H1 (cell line): Measurements from ENCODE around the gene ZSCAN5A.

ENCODE experiments used
- ATF2 ChIP-seq: IDR thresholded peaks from 2 replicates; pipeline ENCODE4 v1.6.1; 2012; ENCODE audit warnings: low read length, inconsistent platforms
- CTCF ChIP-seq, 3 experiments: IDR thresholded peaks; 1 replicate in 2 of 3; 2 replicates in 1 of 3; pipeline versions ENCODE4 v1.5.1 to v1.6.1; 2011; ENCODE audit warnings: low read length in 3 of 3, mild to moderate bottlenecking in 3 of 3, inconsistent platforms in 2 of 3, low read depth in 1 of 3, moderate library complexity in 1 of 3; ENCODE audit not compliant: insufficient read depth in 1 of 3; ENCODE audit errors: control extremely low read depth in 1 of 3
- EGR1 ChIP-seq: IDR thresholded peaks from 2 replicates; pipeline ENCODE4 v1.6.1; 2011; ENCODE audit warnings: low read depth, low read length, borderline replicate concordance
- EP300 ChIP-seq, 2 experiments: IDR thresholded peaks; 1 replicate in 1 of 2; 2 replicates in 1 of 2; pipeline ENCODE4 v1.6.1; 2011 to 2012; ENCODE audit warnings: low read depth in 2 of 2, low read length in 2 of 2, mild to moderate bottlenecking in 2 of 2, borderline replicate concordance in 1 of 2, inconsistent platforms in 1 of 2, moderate library complexity in 1 of 2
- EZH2 ChIP-seq: fragments of 200-600 bp; sonication (generic); IDR thresholded peaks from 2 replicates; pipeline ENCODE4 v1.7.1; 2012; ENCODE audit warnings: low read depth, mild to moderate bottlenecking, moderate library complexity, low read length, inconsistent platforms; ENCODE audit not compliant: severe bottlenecking
- HDAC2 ChIP-seq, 2 experiments: fragments of 300-600 bp in 1 of 2; sonication (generic) in 1 of 2; IDR thresholded peaks; 2 replicates each; pipeline ENCODE4 v1.6.1; 2011 to 2012; ENCODE audit warnings: low read depth in 2 of 2, low read length in 2 of 2, mild to moderate bottlenecking in 2 of 2, moderate library complexity in 2 of 2, borderline replicate concordance in 1 of 2, inconsistent platforms in 1 of 2
- MAX ChIP-seq: IDR thresholded peaks from 2 replicates; pipeline ENCODE4 v1.6.1; 2012; ENCODE audit warnings: inconsistent platforms
- NRF1 ChIP-seq: IDR thresholded peaks from 2 replicates; pipeline ENCODE4 v1.6.1; 2011; ENCODE audit warnings: mild to moderate bottlenecking, low read depth, low read length, improper control_type of control experiment
- PHF8 ChIP-seq: fragments of 200-600 bp; sonication (generic); conservative IDR thresholded peaks from 2 replicates; pipeline ENCODE4 v1.7.1; 2012; ENCODE audit warnings: low read depth, mild to moderate bottlenecking, inconsistent platforms, low read length, moderate library complexity
- POLR2A ChIP-seq, 2 experiments: IDR thresholded peaks; 1 replicate in 1 of 2; 2 replicates in 1 of 2; pipeline ENCODE4 v1.6.1; 2011; ENCODE audit warnings: low read depth in 2 of 2, low read length in 2 of 2, mild to moderate bottlenecking in 2 of 2; ENCODE audit errors: control extremely low read depth in 1 of 2
- POLR2AphosphoS5 ChIP-seq: IDR thresholded peaks from 2 replicates; pipeline ENCODE4 v1.6.1; 2011; ENCODE audit warnings: low read depth, low read length
- RFX5 ChIP-seq: IDR thresholded peaks from 2 replicates; pipeline ENCODE4 v1.6.1; 2011; ENCODE audit warnings: low read depth, low read length, improper control_type of control experiment, borderline replicate concordance
- SUZ12 ChIP-seq: fragments of 200-600 bp; sonication (generic); IDR thresholded peaks from 2 replicates; pipeline ENCODE4 v1.6.1; 2012; ENCODE audit warnings: mild to moderate bottlenecking, inconsistent platforms, low read length, moderate library complexity, mixed read lengths
- TBP ChIP-seq: IDR thresholded peaks from 2 replicates; pipeline ENCODE4 v1.6.1; 2011; ENCODE audit warnings: low read depth, low read length, improper control_type of control experiment

DNA sequence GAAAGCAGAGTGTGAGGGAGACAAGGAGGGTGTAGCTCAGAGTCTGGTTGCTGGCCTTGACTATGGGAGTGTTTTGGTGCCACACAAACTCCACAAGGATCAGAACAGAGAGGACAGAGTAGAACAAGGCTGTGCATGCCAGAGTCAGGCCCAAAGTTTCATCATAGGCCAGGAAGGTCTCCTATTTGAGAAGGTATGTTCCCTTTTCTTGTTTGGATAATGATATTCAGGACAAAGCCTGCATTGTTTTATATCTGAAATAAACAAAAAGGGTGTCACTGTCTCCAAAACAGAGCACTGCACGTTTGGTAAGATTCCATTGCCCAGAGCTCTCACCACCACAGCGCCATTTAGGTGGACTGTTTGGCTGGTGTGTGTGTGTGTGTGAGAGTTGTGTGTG is 3.1 kb upstream of the ZSCAN5A start:
- no peak for TF ChIP-seq SUZ12
- TF ChIP-seq EZH2: no peak
- TF ChIP-seq POLR2A (IDR thresholded peaks at IDR 0.05; ENCODE audit: control extremely low read depth in 1 of 2, low read depth in 2 of 2, low read length in 2 of 2): no peak
- TF ChIP-seq RFX5: no peak
- TF ChIP-seq EP300 (IDR thresholded peaks at IDR 0.05; ENCODE audit: borderline replicate concordance in 1 of 2, low read depth in 2 of 2, low read length in 2 of 2): no peak
- TF ChIP-seq NRF1: no peak
- no peak for TF ChIP-seq CTCF (IDR thresholded peaks at IDR 0.05; ENCODE audit: control extremely low read depth in 1 of 3, insufficient read depth in 1 of 3, low read depth in 1 of 3, low read length in 3 of 3)
- no peak for TF ChIP-seq POLR2AphosphoS5
- no peak for TF ChIP-seq MAX
- TF ChIP-seq HDAC2 (IDR thresholded peaks at IDR 0.05; ENCODE audit: borderline replicate concordance in 1 of 2, low read depth in 2 of 2, low read length in 2 of 2): no peak
- no peak for TF ChIP-seq TBP
- TF ChIP-seq ATF2: no peak
- TF ChIP-seq PHF8: no peak
- TF ChIP-seq EGR1: no peak
